Activated CD4-positive, alpha-beta T cell treated with anti-CD3 and anti-CD28 coated beads, Interleukin-2, Interleukin-6, amounts not matched to agents 100 ng/mL and 50 ng/mL, durations not matched to agents 16 hours and 8 hours (primary cell): ENCODE data around the gene ASCL2.

Source experiments
- DNase-seq: peaks from one replicate; pipeline ENCODE4 v3.0.0-alpha.2; 2020

Gene ASCL2

GRCh38 chr11:2223153-2223794 is 47.1 kb downstream of the ASCL2 start:
- DNase-seq, result no peak

- no peak for DNase-seq
Measured at GRCh38 chr11:2222451-2222850, 47.9 kb downstream of the ASCL2 start.

- no peak for DNase-seq
Measured at GRCh38 chr11:2221591-2221990, 48.8 kb downstream of the ASCL2 start.

GRCh38 chr11:2221024-2221423 is 49.4 kb downstream of the ASCL2 start:
- DNase-seq, result no peak

- DNase-seq, result no peak
Measured at GRCh38 chr11:2220173-2220771, 50.1 kb downstream of the ASCL2 start.

- DNase-seq, result no peak
Measured at GRCh38 chr11:2219318-2220017, 50.9 kb downstream of the ASCL2 start.
